Upper lobe of left lung (tissue), 4 donors: Measurements from ENCODE around the gene CDH26.

Experiments
- CTCF ChIP-seq, 6 experiments: fragments of 450-650 bp in 4 of 6; fragments of 200-600 bp in 2 of 6; sonication (generic) in 2 of 6; IDR thresholded peaks; one replicate each; pipeline ENCODE4 v1.5.1; 2016 to 2019; ENCODE audit warnings: antibody characterized with exemption in 6 of 6
- POLR2A ChIP-seq, 4 donors: fragments of 450-650 bp; IDR thresholded peaks; one replicate each; pipeline ENCODE4 v1.5.1; 2016 to 2017; ENCODE audit warnings: antibody characterized with exemption in 4 of 4, mild to moderate bottlenecking in 2 of 4
- POLR2AphosphoS5 ChIP-seq, 2 donors: sonication (generic); formaldehyde crosslinking; IDR thresholded peaks; one replicate each; pipeline ENCODE4 v1.5.1; 2017; ENCODE audit warnings: antibody characterized with exemption in 2 of 2

GRCh38 chr20:60039526-60039925 is 81.3 kb downstream of the CDH26 start:
- TF ChIP-seq POLR2AphosphoS5 (IDR thresholded peaks at IDR 0.05) (no peak), CTCF (IDR thresholded peaks at IDR 0.05) (no peak), POLR2A (IDR thresholded peaks at IDR 0.05) (no peak)
